Large intestine (tissue), 3 donors: ENCODE data around the gene SYNCRIP. TPM values are rescaled to one million over a fixed set of nuclear protein-coding genes. Genes with fewer than 3 reads are reported as not detected.

Experiments
- DNase-seq, 2 donors: peaks; one replicate each; pipeline versions ENCODE4 v3.0.0 to v3.0.0-alpha.2; 2013
- H3K27ac ChIP-seq: one replicate; pipeline ENCODE4 v1.5.1; 2013; ENCODE audit warnings: low read length
- H3K27me3 ChIP-seq: 2 replicates; pipeline ENCODE4 v1.6.1; 2013; ENCODE audit warnings: low read length; ENCODE audit not compliant: control insufficient read depth, insufficient read depth
- H3K36me3 ChIP-seq: 2 replicates; pipeline ENCODE4 v1.6.1; 2013; ENCODE audit warnings: low read length; ENCODE audit not compliant: control insufficient read depth, insufficient read depth
- H3K4me1 ChIP-seq: one replicate; pipeline ENCODE4 v1.6.1; 2013; ENCODE audit warnings: low read length; ENCODE audit not compliant: control insufficient read depth, insufficient read depth
- H3K4me3 ChIP-seq: one replicate; pipeline ENCODE4 v1.5.1; 2013; ENCODE audit warnings: low read length
- H3K9me3 ChIP-seq: one replicate; pipeline ENCODE4 v1.6.1; 2013; ENCODE audit warnings: mild to moderate bottlenecking, low read depth, low read length, moderate library complexity; ENCODE audit not compliant: control insufficient read depth
- WGBS: methylation state at CpG from one replicate; pipeline ENCODE4 v1.1.5; 2013; ENCODE audit warnings: low lambda C conversion rate; ENCODE audit not compliant: insufficient coverage; 5-methylcytosine and 5-hydroxymethylcytosine counted together
- polyA plus RNA-seq: library from polyadenylated mRNA; unstranded; fragments of 120-200 nt; gene quantifications from one replicate; pipeline ENCODE4 v1.2.1, GENCODE V29; 2013

Gene SYNCRIP
- polyA plus RNA-seq, 1 donor = 97.0 TPM

GRCh38 chr6:85678602-85679444, 36.1 kb upstream of the SYNCRIP start:
- no peaks in the 10 kb centered on the region for H3K27me3 ChIP-seq
- no CpG with 5 or more reads among the region's 82 CpGs for WGBS
- H3K36me3 ChIP-seq = peaks cover 6% of the 10 kb centered on the region
- H3K4me1 ChIP-seq = peaks cover 3% of the 10 kb centered on the region
- peak; percentile 99 to 100 for DNase-seq
- peak overlapping the region; percentile 90 for H3K4me3 ChIP-seq
- no peaks in the 10 kb centered on the region for H3K9me3 ChIP-seq
- peak overlapping the region; percentile 87 for H3K27ac ChIP-seq

- no peaks in the 10 kb centered on the region for H3K27me3 ChIP-seq
- peaks cover 3% of the 10 kb centered on the region for H3K4me1 ChIP-seq
- WGBS = no CpG with 5 or more reads among the region's 34 CpGs
- H3K36me3 ChIP-seq = peaks cover 8% of the 10 kb centered on the region
- no peak for DNase-seq
- H3K9me3 ChIP-seq = no peaks in the 10 kb centered on the region
- H3K27ac ChIP-seq = peak overlapping the region; percentile 87
- peak overlapping the region; percentile 90 for H3K4me3 ChIP-seq
Observed at GRCh38 chr6:85678026-85678601, 35.4 kb upstream of the SYNCRIP start.

- peak overlapping the region; percentile 90 for H3K4me3 ChIP-seq
- peaks cover 3% of the 10 kb centered on the region for H3K4me1 ChIP-seq
- H3K27me3 ChIP-seq = no peaks in the 10 kb centered on the region
- peak overlapping the region; percentile 87 for H3K27ac ChIP-seq
- H3K36me3 ChIP-seq = peaks cover 8% of the 10 kb centered on the region
- no peaks in the 10 kb centered on the region for H3K9me3 ChIP-seq
- WGBS = 0% methylated on average over 1 of the region's 12 CpGs
- DNase-seq = no peak
Observed at GRCh38 chr6:85677234-85677956, 34.7 kb upstream of the SYNCRIP start.

- no peaks in the 10 kb centered on the region for H3K27me3 ChIP-seq
- peak overlapping the region; percentile 30 for H3K27ac ChIP-seq
- H3K4me1 ChIP-seq = peaks cover 3% of the 10 kb centered on the region
- no peak for DNase-seq
- H3K36me3 ChIP-seq = peaks cover 11% of the 10 kb centered on the region
- peak overlapping the region; percentile 90 for H3K4me3 ChIP-seq
- H3K9me3 ChIP-seq = no peaks in the 10 kb centered on the region
- 15% methylated on average over 4 of the region's 6 CpGs for WGBS
Observed at GRCh38 chr6:85676086-85676729, 33.5 kb upstream of the SYNCRIP start.

- WGBS = no CpG with 5 or more reads among the region's 4 CpGs
- no peaks in the 10 kb centered on the region for H3K27me3 ChIP-seq
- H3K27ac ChIP-seq = peak overlapping the region; percentile 30
- H3K4me1 ChIP-seq = peaks cover 3% of the 10 kb centered on the region
- peak in 1 of 2 donors; percentile 45 for DNase-seq
- H3K36me3 ChIP-seq = peaks cover 11% of the 10 kb centered on the region
- H3K9me3 ChIP-seq = no peaks in the 10 kb centered on the region
- peak overlapping the region; percentile 90 for H3K4me3 ChIP-seq
Observed at GRCh38 chr6:85675030-85675819, 32.5 kb upstream of the SYNCRIP start.

- Histone ChIP-seq H3K36me3 (peaks cover 11% of the 10 kb centered on the region), H3K9me3 (no peaks in the 10 kb centered on the region), H3K27ac (no peak overlapping the region), H3K27me3 (no peaks in the 10 kb centered on the region), H3K4me3 (no peak overlapping the region), H3K4me1 (peaks cover 3% of the 10 kb centered on the region)
- no peak for DNase-seq
Observed at GRCh38 chr6:85674604-85675003, 31.9 kb upstream of the SYNCRIP start.

- H3K27me3 ChIP-seq = no peaks in the 10 kb centered on the region
- no peak for DNase-seq
Observed at GRCh38 chr6:85673198-85674139, 30.8 kb upstream of the SYNCRIP start.

GRCh38 chr6:85672623-85673022, 29.9 kb upstream of the SYNCRIP start:
- no peaks in the 10 kb centered on the region for H3K9me3 ChIP-seq
- H3K4me1 ChIP-seq = no peaks in the 10 kb centered on the region
- no peak overlapping the region for H3K27ac ChIP-seq
- peaks cover 11% of the 10 kb centered on the region for H3K36me3 ChIP-seq
- WGBS = no CpG with 5 or more reads among the region's 4 CpGs
- H3K4me3 ChIP-seq = no peak overlapping the region
- no peaks in the 10 kb centered on the region for H3K27me3 ChIP-seq
- no peak for DNase-seq

More at GRCh38 chr6:85673198-85674139, 30.8 kb upstream of the SYNCRIP start:
- no peak overlapping the region for H3K4me3 ChIP-seq
- H3K4me1 ChIP-seq = no peaks in the 10 kb centered on the region
- H3K36me3 ChIP-seq = peaks cover 11% of the 10 kb centered on the region
- no peak overlapping the region for H3K27ac ChIP-seq
- 88% methylated on average over 2 of the region's 4 CpGs for WGBS
- H3K9me3 ChIP-seq = no peaks in the 10 kb centered on the region

GRCh38 chr6:85672050-85672449, 29.4 kb upstream of the SYNCRIP start:
- DNase-seq = no peak
- H3K27me3 ChIP-seq = no peaks in the 10 kb centered on the region

More at GRCh38 chr6:85672050-85672449, 29.4 kb upstream of the SYNCRIP start:
- H3K4me1 ChIP-seq = no peaks in the 10 kb centered on the region
- H3K4me3 ChIP-seq = no peak overlapping the region
- H3K9me3 ChIP-seq = peaks cover 4% of the 10 kb centered on the region
- H3K27ac ChIP-seq = no peak overlapping the region
- H3K36me3 ChIP-seq = peaks cover 11% of the 10 kb centered on the region
